B cell (primary cell): ENCODE results near the gene OTOGL.

Source experiments
- CTCF ChIP-seq: fragments of 200-600 bp; IDR thresholded peaks from one replicate; pipeline ENCODE4 v1.8.0; 2022; ENCODE audit warnings: antibody characterized with exemption, mild to moderate bottlenecking
- EZH2 ChIP-seq: IDR thresholded peaks from 2 replicates; pipeline ENCODE4 v1.6.1; 2012; ENCODE audit warnings: borderline replicate concordance, low read depth, mild to moderate bottlenecking, moderate library complexity, low read length; ENCODE audit not compliant: insufficient read depth, poor library complexity, severe bottlenecking

GRCh38 chr12:80260269-80260668, 160.9 kb downstream of the OTOGL start:
- TF ChIP-seq CTCF (no peak), EZH2 (no peak)
